ENCODE data around the gene NUCKS1.

DNA sequence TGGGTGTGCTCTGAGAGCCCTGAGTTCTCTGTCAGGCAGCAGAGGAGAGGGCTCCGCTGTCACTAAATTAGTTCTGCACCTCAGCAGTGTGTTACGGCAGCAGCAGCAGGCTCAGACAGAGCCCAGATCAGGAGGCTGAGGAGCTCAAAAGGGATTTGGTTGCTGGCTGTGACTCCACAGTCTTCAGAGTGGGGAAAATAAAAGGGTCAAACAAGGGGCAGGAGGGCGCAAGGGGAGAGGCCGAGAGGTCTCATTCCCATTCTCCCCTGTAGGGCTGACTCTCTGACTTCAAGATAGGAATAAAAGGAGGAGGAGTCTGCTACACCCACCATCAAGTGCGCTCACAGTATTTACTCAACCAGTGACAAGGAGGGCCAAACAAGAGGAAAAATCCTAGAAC is 60.5 kb downstream of the NUCKS1 start:
- TF ChIP-seq CTCF (IDR thresholded peaks at IDR 0.05): no peak
- TF ChIP-seq EZH2 (IDR thresholded peaks at IDR 0.05): no peak
- no peak for TF ChIP-seq EZH2phosphoT487 (IDR thresholded peaks at IDR 0.05)
